IMR-90 (cell line): ENCODE results near the gene TNFAIP6. TPM values are rescaled to one million over a fixed set of nuclear protein-coding genes. Genes with fewer than 3 reads are reported as not detected.
"Not testable (repeated sequence)": the region's sequence is repeated elsewhere in the genome, so short reads cannot be mapped to it uniquely, and the experiment has no call there.

Source experiments
- ATAC-seq: fragments of 200-7000 bp; cut with Tn5 transposase; 2 replicates; pipeline ENCODE4 v1.9.1; 2020; ENCODE audit warnings: low read depth, mild to moderate bottlenecking, moderate library complexity
- BruUV-seq: library from RNA; stranded (reverse); fragments of 400-500 nt; replicated peaks from 2 replicates; lab custom pipeline; 2021; lab: Mats Ljungman, UMichigan
- CTCF ChIA-PET: fragments of 300-600 bp; formaldehyde crosslinking; extraction: SDS; loops from one replicate; lab custom pipeline; 2021; ENCODE audit warnings: antibody characterized with exemption; lab: Yijun Ruan, JAX
- POLR2A ChIA-PET: fragments of 300-600 bp; sonication (Branson Sonifier 250); formaldehyde crosslinking; loops from one replicate; lab custom pipeline; 2022; ENCODE audit warnings: antibody characterized with exemption; ENCODE audit not compliant: unreplicated experiment; lab: Charles Lee
- DNase-seq: peaks from one replicate; pipeline ENCODE4 v3.0.0; 2013
- H2AFZ ChIP-seq: replicated peaks from 2 replicates; pipeline ENCODE3; 2013; ENCODE audit warnings: low read length, mild to moderate bottlenecking; ENCODE audit not compliant: poor library complexity
- H2AK5ac ChIP-seq: 2 replicates; pipeline ENCODE4 v1.6.1; 2013; ENCODE audit warnings: low read depth, low read length, inconsistent platforms
- H2AK9ac ChIP-seq: replicated peaks from 2 replicates; pipeline ENCODE3; 2013; ENCODE audit warnings: mild to moderate bottlenecking, low read depth, low read length, moderate library complexity; ENCODE audit not compliant: poor library complexity
- H2BK120ac ChIP-seq: 2 replicates; pipeline ENCODE4 v1.6.1; 2013; ENCODE audit warnings: low read depth, low read length, inconsistent platforms
- H2BK15ac ChIP-seq: 3 replicates; pipeline ENCODE4 v1.6.1; 2013; ENCODE audit warnings: low read depth, low read length, inconsistent platforms
- H2BK20ac ChIP-seq: 2 replicates; pipeline ENCODE4 v1.6.1; 2013; ENCODE audit warnings: low read depth, mild to moderate bottlenecking, inconsistent platforms, low read length, moderate library complexity
- H2BK5ac ChIP-seq: 2 replicates; pipeline ENCODE4 v1.6.1; 2013; ENCODE audit warnings: mild to moderate bottlenecking, low read depth, low read length, inconsistent platforms; ENCODE audit not compliant: poor library complexity, severe bottlenecking
- H3K14ac ChIP-seq: replicated peaks from 2 replicates; pipeline ENCODE4 v1.6.1; 2013; ENCODE audit warnings: low read depth, low read length, inconsistent platforms
- H3K18ac ChIP-seq: 2 replicates; pipeline ENCODE4 v1.6.1; 2013; ENCODE audit warnings: low read depth, low read length, control low read depth
- H3K23ac ChIP-seq: 2 replicates; pipeline ENCODE4 v1.6.1; 2013; ENCODE audit warnings: low read depth, low read length, inconsistent platforms
- H3K27ac ChIP-seq: 2 replicates; pipeline ENCODE4 v1.5.1; 2013; ENCODE audit warnings: mild to moderate bottlenecking, control low read depth, low read length; ENCODE audit not compliant: insufficient read depth
- H3K27me3 ChIP-seq: 2 replicates; pipeline ENCODE4 v1.6.1; 2013; ENCODE audit warnings: low read length; ENCODE audit not compliant: control insufficient read depth, insufficient read depth
- H3K36me3 ChIP-seq: 2 replicates; pipeline ENCODE4 v1.6.1; 2013; ENCODE audit warnings: low read length, mixed read lengths; ENCODE audit not compliant: control insufficient read depth, insufficient read depth
- H3K4ac ChIP-seq: 2 replicates; pipeline ENCODE4 v1.6.1; 2013; ENCODE audit warnings: low read depth, low read length, inconsistent platforms
- H3K4me1 ChIP-seq: 2 replicates; pipeline ENCODE4 v1.6.1; 2013; ENCODE audit warnings: low read length, mixed read lengths; ENCODE audit not compliant: control insufficient read depth, insufficient read depth
- H3K4me2 ChIP-seq: 2 replicates; pipeline ENCODE4 v1.6.1; 2013; ENCODE audit warnings: low read depth, mild to moderate bottlenecking, control low read depth, low read length, moderate library complexity
- H3K4me3 ChIP-seq: 2 replicates; pipeline ENCODE4 v1.5.1; 2013; ENCODE audit warnings: low read depth, mild to moderate bottlenecking, control low read depth, low read length, moderate library complexity; ENCODE audit not compliant: insufficient read depth
- H3K56ac ChIP-seq: 2 replicates; pipeline ENCODE4 v1.6.1; 2013; ENCODE audit warnings: low read length, inconsistent platforms; ENCODE audit not compliant: insufficient read depth; ENCODE audit errors: extremely low read depth
- H3K79me1 ChIP-seq, 2 experiments: 2 replicates each; pipeline ENCODE4 v1.6.1; 2013; ENCODE audit warnings: low read length in 2 of 2, inconsistent platforms in 1 of 2, low read depth in 1 of 2
- H3K9ac ChIP-seq: 2 replicates; pipeline ENCODE4 v1.6.1; 2013; ENCODE audit warnings: low read depth, low read length, control low read depth
- H3K9me1 ChIP-seq: 2 replicates; pipeline ENCODE4 v1.6.1; 2013; ENCODE audit warnings: low read length, inconsistent platforms; ENCODE audit not compliant: insufficient read depth
- H3K9me3 ChIP-seq: 2 replicates; pipeline ENCODE4 v1.6.1; 2013; ENCODE audit warnings: low read length; ENCODE audit not compliant: control insufficient read depth, insufficient read depth
- H4K20me1 ChIP-seq: 2 replicates; pipeline ENCODE4 v1.6.1; 2013; ENCODE audit warnings: low read length, inconsistent platforms; ENCODE audit not compliant: insufficient read depth
- H4K5ac ChIP-seq: 2 replicates; pipeline ENCODE4 v1.6.1; 2013; ENCODE audit warnings: mild to moderate bottlenecking, low read depth, low read length, control low read depth
- H4K8ac ChIP-seq, 2 experiments: 2 replicates each; pipeline ENCODE4 v1.6.1; 2013; ENCODE audit warnings: low read depth in 2 of 2, low read length in 2 of 2, control low read depth in 1 of 2, inconsistent platforms in 1 of 2
- H4K91ac ChIP-seq: 2 replicates; pipeline ENCODE4 v1.6.1; 2013; ENCODE audit warnings: low read depth, low read length, inconsistent platforms; ENCODE audit not compliant: insufficient read depth
- WGBS, 2 experiments: methylation state at CpG; one replicate each; pipeline versions ENCODE4 v1.1.5 to v1.1.7; 2013; ENCODE audit warnings: missing lambda C conversion rate in 2 of 2; ENCODE audit not compliant: insufficient read length in 1 of 2; ENCODE audit errors: extremely low coverage in 2 of 2; 5-methylcytosine and 5-hydroxymethylcytosine counted together
- dilution Hi-C: fragments of 300-500 bp; cut with HindIII; formaldehyde crosslinking; loops from one replicate; pipeline ENCODE4 v1.14.3; 2018; ENCODE audit warnings: low sequenced_read_pairs; ENCODE audit not compliant: unreplicated experiment
- in situ Hi-C: fragments of 300-500 bp; cut with MboI; formaldehyde crosslinking; loops from 3 replicates; pipeline ENCODE4 v1.14.3; 2019; ENCODE audit warnings: low sequenced_read_pairs, inconsistent platforms, mixed read lengths
- intact Hi-C: fragments of 100-400 bp; cut with micrococcal nuclease; formaldehyde crosslinking; loops from 2 replicates; pipeline ENCODE4 v1.10.0; 2022
- polyA plus RNA-seq, 3 experiments: library from polyadenylated mRNA; depleted of rRNA; stranded (reverse); fragments of >200 nt; gene quantifications; 2 replicates each; pipeline ENCODE4 v1.2.3, GENCODE V29; 2012; ENCODE audit warnings: low replicate concordance in 1 of 3
- total RNA-seq: library from RNA; depleted of rRNA; stranded (reverse); fragments of >200 nt; gene quantifications from 2 replicates; pipeline ENCODE4 v1.2.3, GENCODE V29; 2012

Gene TNFAIP6
- total and polyA plus RNA-seq, 2 of the 4 experiments (the other 2 are of a cell fraction) = 1.8 to 2.9 TPM

- H3K14ac ChIP-seq, H3K4me2 ChIP-seq, BruUV-seq, H2BK15ac ChIP-seq, H3K4ac ChIP-seq, H3K9me3 ChIP-seq, H2AK5ac ChIP-seq, H2BK5ac ChIP-seq, H4K8ac ChIP-seq, H2BK20ac ChIP-seq, dilution Hi-C loops, H3K27me3 ChIP-seq, H2AK9ac ChIP-seq, H3K56ac ChIP-seq, H4K91ac ChIP-seq, H3K9me1 ChIP-seq, H3K27ac ChIP-seq, H2BK120ac ChIP-seq, H3K4me3 ChIP-seq, ATAC-seq, intact Hi-C loops, H4K20me1 ChIP-seq, H4K5ac ChIP-seq, H3K18ac ChIP-seq, DNase-seq, H3K4me1 ChIP-seq, H2AFZ ChIP-seq, H3K9ac ChIP-seq, POLR2A ChIA-PET, H3K23ac ChIP-seq, in situ Hi-C loops: not testable (repeated sequence)
- WGBS, 2 experiments = 100% methylated on average over 1 of the region's 12 CpGs; no CpG with 5 or more reads in 1 of the 2 experiments
- CTCF ChIA-PET = interaction anchor here (0.6 kb wide), 1 partner anchor 88 kb away, joined by 3 read pairs; no protein-coding TSS in a partner anchor
- peaks cover 34% of the 10 kb centered on the region for H3K36me3 ChIP-seq
- peaks cover 29 to 31% of the 10 kb centered on the region in 2 experiments for H3K79me1 ChIP-seq
Observed at GRCh38 chr2:151421681-151422080, 64.3 kb downstream of the TNFAIP6 start.
